ENCODE data around the gene RNF7.

DNA sequence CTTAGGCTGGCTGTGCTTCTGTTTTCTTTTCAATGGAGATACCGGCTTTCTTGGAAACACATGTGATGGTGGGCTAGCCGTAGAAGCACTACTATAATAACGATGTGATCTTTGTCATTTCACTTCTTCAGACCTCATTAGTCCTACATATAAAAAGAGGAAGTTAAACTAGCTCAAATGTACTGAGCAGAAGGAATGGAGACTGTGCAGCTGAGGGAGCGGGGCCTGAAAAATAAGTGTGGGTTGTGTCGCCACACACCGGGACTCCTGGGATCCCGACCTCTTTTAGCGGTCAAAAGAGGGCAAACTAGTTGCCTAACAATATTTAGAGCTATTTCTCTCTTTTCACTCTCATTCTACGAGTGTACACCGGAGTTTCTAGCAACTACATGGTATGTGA is 1.0 kb upstream of the RNF7 start:
- no peak for TF ChIP-seq CTCF (IDR thresholded peaks at IDR 0.05 in 2 of 3, conservative IDR thresholded peaks at IDR 0.05 in 1 of 3; ENCODE audit: insufficient read depth in 2 of 3, low read depth in 1 of 3, low read length in 3 of 3)
- TF ChIP-seq, protein P1, sequence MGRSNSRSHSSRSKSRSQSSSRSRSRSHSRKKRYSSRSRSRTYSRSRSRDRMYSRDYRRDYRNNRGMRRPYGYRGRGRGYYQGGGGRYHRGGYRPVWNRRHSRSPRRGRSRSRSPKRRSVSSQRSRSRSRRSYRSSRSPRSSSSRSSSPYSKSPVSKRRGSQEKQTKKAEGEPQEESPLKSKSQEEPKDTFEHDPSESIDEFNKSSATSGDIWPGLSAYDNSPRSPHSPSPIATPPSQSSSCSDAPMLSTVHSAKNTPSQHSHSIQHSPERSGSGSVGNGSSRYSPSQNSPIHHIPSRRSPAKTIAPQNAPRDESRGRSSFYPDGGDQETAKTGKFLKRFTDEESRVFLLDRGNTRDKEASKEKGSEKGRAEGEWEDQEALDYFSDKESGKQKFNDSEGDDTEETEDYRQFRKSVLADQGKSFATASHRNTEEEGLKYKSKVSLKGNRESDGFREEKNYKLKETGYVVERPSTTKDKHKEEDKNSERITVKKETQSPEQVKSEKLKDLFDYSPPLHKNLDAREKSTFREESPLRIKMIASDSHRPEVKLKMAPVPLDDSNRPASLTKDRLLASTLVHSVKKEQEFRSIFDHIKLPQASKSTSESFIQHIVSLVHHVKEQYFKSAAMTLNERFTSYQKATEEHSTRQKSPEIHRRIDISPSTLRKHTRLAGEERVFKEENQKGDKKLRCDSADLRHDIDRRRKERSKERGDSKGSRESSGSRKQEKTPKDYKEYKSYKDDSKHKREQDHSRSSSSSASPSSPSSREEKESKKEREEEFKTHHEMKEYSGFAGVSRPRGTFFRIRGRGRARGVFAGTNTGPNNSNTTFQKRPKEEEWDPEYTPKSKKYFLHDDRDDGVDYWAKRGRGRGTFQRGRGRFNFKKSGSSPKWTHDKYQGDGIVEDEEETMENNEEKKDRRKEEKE (IDR thresholded peaks at IDR 0.05; ENCODE audit: borderline replicate concordance in 1 of 2, control insufficient read depth in 1 of 2, low read depth in 2 of 2, low read length in 1 of 2): no peak
- no peak for TF ChIP-seq RBM25 (IDR thresholded peaks at IDR 0.05; ENCODE audit: low read depth, low read length, severe bottlenecking)
- no peak for TF ChIP-seq EZH2 (IDR thresholded peaks at IDR 0.05; ENCODE audit: borderline replicate concordance, low read depth, low read length)
- no peak for TF ChIP-seq NR2C2 (CRISPR knock-in tag; IDR thresholded peaks at IDR 0.05)
- no peak for TF ChIP-seq NR2C2 (tag; IDR thresholded peaks at IDR 0.05)
- TF ChIP-seq GABPA (tag; conservative IDR thresholded peaks at IDR 0.05; ENCODE audit: low read depth): no peak
- TF ChIP-seq, protein P2, sequence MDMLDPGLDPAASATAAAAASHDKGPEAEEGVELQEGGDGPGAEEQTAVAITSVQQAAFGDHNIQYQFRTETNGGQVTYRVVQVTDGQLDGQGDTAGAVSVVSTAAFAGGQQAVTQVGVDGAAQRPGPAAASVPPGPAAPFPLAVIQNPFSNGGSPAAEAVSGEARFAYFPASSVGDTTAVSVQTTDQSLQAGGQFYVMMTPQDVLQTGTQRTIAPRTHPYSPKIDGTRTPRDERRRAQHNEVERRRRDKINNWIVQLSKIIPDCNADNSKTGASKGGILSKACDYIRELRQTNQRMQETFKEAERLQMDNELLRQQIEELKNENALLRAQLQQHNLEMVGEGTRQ (CRISPR knock-in tag; IDR thresholded peaks at IDR 0.05): no peak

Measured in K562 (cell line).